Natural killer cell (primary cell): ENCODE measurements around the gene ATF7. TPM values are rescaled to one million over a fixed set of nuclear protein-coding genes. Genes with fewer than 3 reads are reported as not detected.

Experiments used
- ATAC-seq, 3 donors: fragments of 150-1000 bp in 2 of 3; fragments of 200-7000 bp in 1 of 3; cut with Tn5 transposase; 1 replicate in 1 of 3; 2 replicates in 2 of 3; pipeline ENCODE4 v1.10.0; 2021; ENCODE audit warnings: mild to moderate bottlenecking in 2 of 3, moderate library complexity in 2 of 3
- DNase-seq, 2 donors: peaks; one replicate each; pipeline versions ENCODE4 v3.0.0 to v3.0.0-alpha.2; 2013 to 2021; ENCODE audit warnings: mixed read lengths in 1 of 2
- H3K27ac ChIP-seq: one replicate; pipeline ENCODE4 v1.5.1; 2013; ENCODE audit warnings: mild to moderate bottlenecking, low read length
- H3K27me3 ChIP-seq: one replicate; pipeline ENCODE4 v1.6.1; 2013; ENCODE audit warnings: low read length; ENCODE audit not compliant: control insufficient read depth, insufficient read depth
- H3K36me3 ChIP-seq: one replicate; pipeline ENCODE4 v1.6.1; 2013; ENCODE audit warnings: low read length; ENCODE audit not compliant: control insufficient read depth, insufficient read depth
- H3K4me1 ChIP-seq: one replicate; pipeline ENCODE4 v1.6.1; 2013; ENCODE audit warnings: low read length; ENCODE audit not compliant: control insufficient read depth, insufficient read depth
- H3K4me3 ChIP-seq: one replicate; pipeline ENCODE4 v1.5.1; 2013; ENCODE audit warnings: low read length
- H3K9me3 ChIP-seq: one replicate; pipeline ENCODE4 v1.6.1; 2013; ENCODE audit warnings: low read length; ENCODE audit not compliant: control insufficient read depth, insufficient read depth
- H3K27ac Mint-ChIP-seq, 2 donors: one replicate each; pipeline ENCODE4 v1.8.0; 2022; ENCODE audit warnings: mild to moderate bottlenecking in 2 of 2, mixed read lengths in 2 of 2, moderate library complexity in 1 of 2
- H3K27me3 Mint-ChIP-seq, 2 donors: one replicate each; pipeline ENCODE4 v1.8.0; 2022; ENCODE audit warnings: low read depth in 2 of 2, mixed read lengths in 2 of 2
- H3K36me3 Mint-ChIP-seq: one replicate; pipeline ENCODE4 v1.8.0; 2022; ENCODE audit warnings: mixed read lengths
- H3K4me1 Mint-ChIP-seq, 2 donors: one replicate each; pipeline ENCODE4 v1.8.0; 2022; ENCODE audit warnings: mixed read lengths in 2 of 2
- H3K4me3 Mint-ChIP-seq: one replicate; pipeline ENCODE4 v1.8.0; 2022; ENCODE audit warnings: mild to moderate bottlenecking, moderate library complexity, mixed read lengths
- H3K9me3 Mint-ChIP-seq, 2 donors: one replicate each; pipeline ENCODE4 v1.8.0; 2022; ENCODE audit warnings: mixed read lengths in 2 of 2
- CTCF ChIP-seq: fragments of 200-600 bp; IDR thresholded peaks from one replicate; pipeline ENCODE4 v1.8.0; 2022; ENCODE audit warnings: antibody characterized with exemption
- WGBS: methylation state at CpG from one replicate; pipeline ENCODE4 v1.1.7; 2013; ENCODE audit warnings: missing lambda C conversion rate; ENCODE audit not compliant: insufficient coverage; 5-methylcytosine and 5-hydroxymethylcytosine counted together
- intact Hi-C: fragments of 100-400 bp; cut with micrococcal nuclease; formaldehyde crosslinking; loops from one replicate; pipeline ENCODE4 v1.14.2; 2022
- total RNA-seq, 4 donors: library from RNA; stranded (reverse); fragments of 120-200 nt in 1 of 4; gene quantifications; one replicate each; pipeline versions ENCODE4 v1.2.3 to v1.2.4, GENCODE V29; 2013 to 2022

The ATF7 gene
- total RNA-seq, 3 donors from 2014 or later (not counting 1 experiment from before 2014, with no cell fraction given): 32.3 to 42.3 (median 34.9) TPM

- no peak for TF ChIP-seq CTCF
- Mint-ChIP-seq H3K4me1 (peaks cover 39 to 46% of the 10 kb centered on the region in 2 donors), H3K27me3 (no peaks in the 10 kb centered on the region), H3K36me3 (no peaks in the 10 kb centered on the region), H3K9me3 (no peaks in the 10 kb centered on the region), H3K4me3 (no peak overlapping the region), H3K27ac (peak overlapping the region in 1 of 2 donors; percentile 65)
- WGBS: 82% methylated on average over 2 of the region's 3 CpGs
- Histone ChIP-seq H3K27me3 (no peaks in the 10 kb centered on the region), H3K9me3 (no peaks in the 10 kb centered on the region), H3K36me3 (no peaks in the 10 kb centered on the region), H3K4me1 (no peaks in the 10 kb centered on the region), H3K27ac (no peak overlapping the region), H3K4me3 (no peak overlapping the region)
- DNase-seq (no peak), ATAC-seq (no peak)
- intact Hi-C loops: no loop called here
Observed at GRCh38 chr12:53589423-53589822, 36.8 kb downstream of the ATF7 start.

GRCh38 chr12:53588123-53588522 is 38.1 kb downstream of the ATF7 start:
- peak overlapping the region; percentile 39 to 65 for H3K27ac Mint-ChIP-seq
- Histone ChIP-seq H3K4me1 (no peaks in the 10 kb centered on the region), H3K27ac (no peak overlapping the region), H3K27me3 (no peaks in the 10 kb centered on the region), H3K36me3 (no peaks in the 10 kb centered on the region), H3K9me3 (no peaks in the 10 kb centered on the region), H3K4me3 (no peak overlapping the region)
- TF ChIP-seq CTCF: no peak
- no peak for DNase-seq
- 100% methylated on average over 2 of the region's 3 CpGs for WGBS
- no peaks in the 10 kb centered on the region for H3K27me3 Mint-ChIP-seq
- no peak overlapping the region for H3K4me3 Mint-ChIP-seq
- H3K9me3 Mint-ChIP-seq: no peaks in the 10 kb centered on the region
- no peaks in the 10 kb centered on the region for H3K36me3 Mint-ChIP-seq
- intact Hi-C loops: no loop called here
- no peak for ATAC-seq
- H3K4me1 Mint-ChIP-seq: peaks cover 31 to 45% of the 10 kb centered on the region in 2 donors

DNA sequence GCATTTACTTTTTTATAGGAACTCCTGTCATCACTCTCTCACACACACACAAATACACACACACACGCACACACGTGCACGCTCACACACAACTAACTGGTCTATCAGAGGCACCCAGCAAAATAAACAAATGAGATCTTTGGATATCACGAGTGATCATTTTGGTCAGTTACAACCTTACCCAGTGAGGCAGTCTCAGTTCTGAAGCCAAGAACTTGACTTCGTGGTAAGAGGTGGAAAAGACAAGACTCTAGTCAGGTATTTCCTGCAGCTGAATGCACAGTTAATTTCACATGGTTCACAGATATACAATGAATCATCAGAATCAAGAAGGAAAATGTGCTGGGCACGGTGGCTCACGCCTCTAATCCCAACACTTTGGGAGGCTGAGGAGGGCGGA is 39.4 kb downstream of the ATF7 start:
- no peaks in the 10 kb centered on the region for H3K36me3 Mint-ChIP-seq
- H3K4me3 Mint-ChIP-seq: no peak overlapping the region
- H3K27ac ChIP-seq: no peak overlapping the region
- DNase-seq (no peak), ATAC-seq (no peak)
- peak overlapping the region in 1 of 2 donors; percentile 18 for H3K27ac Mint-ChIP-seq
- H3K27me3 Mint-ChIP-seq: no peaks in the 10 kb centered on the region
- H3K9me3 Mint-ChIP-seq: no peaks in the 10 kb centered on the region
- H3K9me3 ChIP-seq: no peaks in the 10 kb centered on the region
- peaks cover 24 to 46% of the 10 kb centered on the region in 2 donors for H3K4me1 Mint-ChIP-seq
- intact Hi-C loops: no loop called here
- no peaks in the 10 kb centered on the region for H3K4me1 ChIP-seq
- H3K4me3 ChIP-seq: no peak overlapping the region
- TF ChIP-seq CTCF: no peak
- H3K27me3 ChIP-seq: no peaks in the 10 kb centered on the region
- 84% methylated on average over 8 of the region's 8 CpGs for WGBS
- H3K36me3 ChIP-seq: no peaks in the 10 kb centered on the region

DNA sequence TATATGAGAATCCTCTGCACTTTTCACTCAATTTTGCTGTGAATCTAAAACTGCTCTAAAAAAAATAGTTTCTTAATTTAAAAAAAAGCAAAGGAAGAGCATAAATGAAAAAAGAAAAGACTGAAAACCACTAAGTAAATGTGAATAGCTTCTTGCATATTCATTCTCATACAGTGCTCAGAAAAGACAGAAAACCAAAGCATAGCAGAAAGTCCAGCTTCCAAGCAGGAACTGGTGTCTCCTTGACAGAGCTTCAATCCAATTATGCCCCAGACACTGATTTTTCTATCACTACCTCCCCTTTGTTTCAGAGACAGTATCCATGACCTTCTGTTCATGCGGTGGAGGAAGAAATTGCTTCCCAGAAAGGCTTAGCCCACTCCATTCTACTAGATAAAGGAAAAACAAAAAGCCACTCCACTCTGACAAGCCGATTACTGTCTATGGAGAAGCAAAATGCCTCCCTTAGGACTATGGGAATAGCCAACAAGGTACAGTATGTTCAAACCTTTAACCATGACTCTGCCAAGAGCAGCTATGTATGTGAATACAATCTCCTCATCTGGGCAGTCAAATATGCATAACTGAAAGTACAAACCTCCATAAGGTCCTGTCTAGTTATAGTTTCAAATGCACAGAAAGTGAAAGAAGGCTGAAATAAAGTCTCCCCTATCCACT is 40.6 kb downstream of the ATF7 start:
- Histone ChIP-seq H3K4me1 (no peaks in the 10 kb centered on the region), H3K36me3 (no peaks in the 10 kb centered on the region), H3K27ac (no peak overlapping the region), H3K4me3 (no peak overlapping the region), H3K9me3 (no peaks in the 10 kb centered on the region), H3K27me3 (no peaks in the 10 kb centered on the region)
- 100% methylated on average over 2 of the region's 2 CpGs for WGBS
- no peak overlapping the region for H3K4me3 Mint-ChIP-seq
- TF ChIP-seq CTCF: no peak
- H3K27me3 Mint-ChIP-seq: no peaks in the 10 kb centered on the region
- peaks cover 21 to 48% of the 10 kb centered on the region in 2 donors for H3K4me1 Mint-ChIP-seq
- intact Hi-C loops: no loop called here
- DNase-seq (no peak), ATAC-seq (no peak)
- peak overlapping the region in 1 of 2 donors; percentile 20 for H3K27ac Mint-ChIP-seq
- no peaks in the 10 kb centered on the region for H3K9me3 Mint-ChIP-seq
- H3K36me3 Mint-ChIP-seq: no peaks in the 10 kb centered on the region
